Naive thymus-derived CD8-positive, alpha-beta T cell (primary cell): ENCODE measurements around the gene EGFLAM. TPM values are rescaled to one million over a fixed set of nuclear protein-coding genes. Genes with fewer than 3 reads are reported as not detected.

Experiments used
- ATAC-seq, 2 donors: fragments of 150-1000 bp; cut with Tn5 transposase in 1 of 2; sonication (Bioruptor Pico), chemical (Tn5 transposase) in 1 of 2; 1 replicate in 1 of 2; 2 replicates in 1 of 2; pipeline ENCODE4 v1.10.0; 2021; ENCODE audit warnings: mild to moderate bottlenecking in 2 of 2, moderate library complexity in 2 of 2
- POLR2A ChIA-PET: fragments of 350-600 bp; sonication (Branson Sonifier 250); formaldehyde crosslinking; loops from one replicate; lab custom pipeline; 2021; ENCODE audit warnings: antibody characterized with exemption; lab: Charles Lee
- DNase-seq, 10 donors: peaks; one replicate each; pipeline versions ENCODE4 v3.0.0 to v3.0.0-alpha.2; 2020 to 2022
- H3K27ac Mint-ChIP-seq, 10 donors: one replicate each; pipeline ENCODE4 v1.8.0; 2020 to 2022; ENCODE audit warnings: mild to moderate bottlenecking in 10 of 10, mixed read lengths in 10 of 10, moderate library complexity in 4 of 10, inconsistent platforms in 1 of 10
- H3K27me3 Mint-ChIP-seq, 5 donors: one replicate each; pipeline ENCODE4 v1.8.0; 2021 to 2022; ENCODE audit warnings: mixed read lengths in 5 of 5
- H3K36me3 Mint-ChIP-seq, 3 donors: one replicate each; pipeline ENCODE4 v1.8.0; 2020 to 2022; ENCODE audit warnings: mixed read lengths in 3 of 3, mild to moderate bottlenecking in 2 of 3, inconsistent platforms in 1 of 3
- H3K4me1 Mint-ChIP-seq, 4 donors: one replicate each; pipeline ENCODE4 v1.8.0; 2021 to 2022; ENCODE audit warnings: mixed read lengths in 4 of 4
- H3K4me3 Mint-ChIP-seq, 10 donors: one replicate each; pipeline ENCODE4 v1.8.0; 2020 to 2022; ENCODE audit warnings: mild to moderate bottlenecking in 10 of 10, mixed read lengths in 10 of 10, moderate library complexity in 6 of 10, inconsistent platforms in 1 of 10
- H3K9me3 Mint-ChIP-seq, 9 donors: one replicate each; pipeline ENCODE4 v1.8.0; 2020 to 2022; ENCODE audit warnings: mixed read lengths in 9 of 9, mild to moderate bottlenecking in 3 of 9, inconsistent platforms in 1 of 9, moderate library complexity in 1 of 9
- polyA plus RNA-seq, 3 donors: library from polyadenylated mRNA; unstranded; fragments of 300-500 nt; fragmentation: Illumina TruSeq; gene quantifications; one replicate each; pipeline ENCODE4 v1.2.3, GENCODE V29; 2021
- total RNA-seq, 8 experiments: library from RNA in 2 of 8; stranded (reverse) in 2 of 8; gene quantifications; one replicate each; pipeline ENCODE4 v1.2.3 and lab custom pipeline; 2021 to 2026

EGFLAM gene
- total and polyA plus RNA-seq, 5 experiments from 2014 or later: not detected

DNA sequence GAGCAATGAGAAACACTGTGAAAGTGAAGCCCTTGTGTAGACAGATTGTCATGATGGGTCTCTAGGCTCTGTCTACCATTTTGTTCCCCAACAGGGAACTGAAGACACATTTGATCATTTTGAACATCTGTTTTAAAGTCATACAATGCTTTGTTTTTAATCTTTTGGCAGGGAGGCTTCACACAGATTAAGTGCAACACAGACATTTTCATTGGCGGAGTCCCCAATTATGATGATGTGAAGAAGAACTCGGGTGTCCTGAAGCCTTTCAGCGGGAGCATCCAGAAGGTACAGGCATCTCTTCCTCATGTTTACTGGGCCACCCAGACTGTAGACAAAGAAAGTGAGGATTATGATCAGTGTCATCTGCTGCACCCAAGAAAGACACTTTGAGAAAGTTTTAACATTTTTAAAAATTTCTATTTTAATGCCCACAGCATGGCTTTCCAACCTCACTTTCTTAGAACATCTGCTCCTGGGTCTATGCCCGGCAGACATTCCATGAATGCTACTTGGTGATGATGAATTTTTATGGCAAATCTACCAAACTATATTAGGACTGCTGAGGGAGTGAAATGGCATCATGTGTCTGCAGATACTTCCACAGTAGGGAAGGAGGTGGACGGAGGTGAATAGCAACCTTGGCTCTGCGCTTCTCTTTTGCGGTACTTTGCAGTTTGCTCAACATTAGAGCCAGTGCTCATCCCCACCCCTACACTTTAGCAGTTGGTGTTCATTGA is 176.8 kb downstream of the EGFLAM start:
- Mint-ChIP-seq H3K27ac (no peak overlapping the region), H3K4me1 (peaks cover 0 to 2% (median 0%) of the 10 kb centered on the region in 4 donors), H3K9me3 (no peaks in the 10 kb centered on the region), H3K4me3 (no peak overlapping the region), H3K36me3 (no peaks in the 10 kb centered on the region), H3K27me3 (peaks cover 13 to 63% (median 45%) of the 10 kb centered on the region in 5 donors)
- POLR2A ChIA-PET: no interaction called here
- DNase-seq (no peak), ATAC-seq (no peak)

DNA sequence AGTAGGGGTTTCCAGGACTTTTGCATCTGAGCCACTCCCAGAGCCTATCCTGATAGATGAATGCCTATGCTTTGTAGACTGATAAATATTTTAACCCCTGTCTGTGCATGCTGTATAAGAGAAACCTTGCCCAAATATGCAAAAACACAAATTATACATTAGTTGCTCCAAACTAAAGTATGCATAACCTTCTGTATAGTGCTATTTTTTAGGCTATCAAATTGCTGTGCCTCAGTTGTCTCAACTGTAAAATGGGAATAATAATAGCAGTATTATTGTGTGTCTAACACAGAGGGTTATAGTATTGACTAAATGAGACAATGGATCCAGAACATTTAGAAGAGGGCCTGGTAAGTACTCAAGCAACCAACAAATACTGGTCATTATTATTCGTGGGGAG is 180.4 kb downstream of the EGFLAM start:
- ATAC-seq (no peak), DNase-seq (no peak)
- Mint-ChIP-seq H3K4me1 (peaks cover 0 to 2% (median 0%) of the 10 kb centered on the region in 4 donors), H3K36me3 (no peaks in the 10 kb centered on the region), H3K27me3 (peaks cover 20 to 71% (median 51%) of the 10 kb centered on the region in 5 donors), H3K9me3 (no peaks in the 10 kb centered on the region), H3K27ac (no peak overlapping the region), H3K4me3 (no peak overlapping the region)
- POLR2A ChIA-PET: no interaction called here

DNA sequence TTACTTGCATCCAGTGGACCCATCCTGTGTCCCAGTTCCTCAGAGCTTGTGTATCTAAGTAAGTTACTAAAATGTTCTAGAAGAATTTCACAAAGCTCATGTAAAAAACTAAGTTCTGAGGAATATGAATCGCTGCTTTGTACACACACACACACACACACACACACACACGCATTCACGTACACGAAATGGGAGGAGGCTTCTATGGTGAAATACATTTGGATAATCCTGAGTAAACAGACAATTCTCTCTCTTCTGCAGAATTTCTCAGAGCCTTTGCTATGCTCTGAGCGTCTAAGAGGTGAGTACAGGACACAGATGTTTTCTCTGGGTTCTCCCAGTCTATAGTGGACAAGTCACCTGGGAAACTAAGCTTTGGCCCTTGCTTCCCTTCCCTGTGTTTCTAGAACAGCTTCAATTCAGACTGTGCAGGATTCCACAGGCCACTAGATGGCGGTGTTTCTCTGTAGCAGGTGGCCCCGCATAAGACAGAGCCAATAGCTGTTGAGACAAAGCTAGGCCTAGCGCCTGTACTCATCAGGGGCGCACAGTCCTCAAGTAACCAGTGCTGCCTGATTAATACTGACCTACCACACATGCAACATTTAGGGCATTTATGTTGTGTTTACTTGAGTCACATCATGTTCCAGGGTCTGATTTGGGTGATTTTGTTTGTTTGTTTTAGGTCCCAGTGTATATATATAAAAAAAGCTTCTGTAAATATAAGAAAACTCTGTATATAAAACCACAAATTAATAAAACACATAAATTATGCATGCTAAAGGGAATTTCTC is 183.3 kb downstream of the EGFLAM start:
- peak; percentile 99 for ATAC-seq
- peak; percentile 59 to 85 (median 76) for DNase-seq
- Mint-ChIP-seq H3K27ac (no peak overlapping the region), H3K4me3 (no peak overlapping the region), H3K27me3 (peaks cover 19 to 79% (median 52%) of the 10 kb centered on the region in 5 donors), H3K36me3 (peaks cover 0 to 1% (median 0%) of the 10 kb centered on the region in 3 donors), H3K4me1 (peaks cover 0 to 2% (median 0%) of the 10 kb centered on the region in 4 donors), H3K9me3 (no peaks in the 10 kb centered on the region)
- POLR2A ChIA-PET: interaction anchor here (0.8 to 0.9 kb wide), 2 partner anchors 12 to 1106 kb away, joined by 3 to 4 read pairs; no protein-coding TSS in a partner anchor

DNA sequence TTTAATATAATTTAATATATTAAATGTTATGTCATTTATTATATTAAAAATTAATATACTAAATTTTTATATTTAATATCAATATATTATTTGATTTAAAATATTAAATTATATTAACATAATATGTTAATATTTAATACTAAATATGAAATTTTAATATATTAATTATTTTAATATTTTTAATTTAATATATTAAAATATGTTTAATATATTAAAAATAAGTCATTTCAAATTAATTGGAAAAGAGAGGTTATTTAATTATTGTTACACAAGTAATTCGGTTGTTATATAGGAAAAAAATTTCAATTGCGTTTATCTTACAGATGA is 183.9 kb downstream of the EGFLAM start:
- ATAC-seq: no peak
- no peak for DNase-seq
- Mint-ChIP-seq H3K27me3 (peaks cover 19 to 79% (median 53%) of the 10 kb centered on the region in 5 donors), H3K4me3 (no peak overlapping the region), H3K4me1 (no peaks in the 10 kb centered on the region), H3K9me3 (no peaks in the 10 kb centered on the region), H3K36me3 (peaks cover 0 to 6% (median 0%) of the 10 kb centered on the region in 3 donors), H3K27ac (no peak overlapping the region)
- POLR2A ChIA-PET: interaction anchor here (0.8 to 0.9 kb wide), 2 partner anchors 11 to 1105 kb away, joined by 3 to 4 read pairs; no protein-coding TSS in a partner anchor

DNA sequence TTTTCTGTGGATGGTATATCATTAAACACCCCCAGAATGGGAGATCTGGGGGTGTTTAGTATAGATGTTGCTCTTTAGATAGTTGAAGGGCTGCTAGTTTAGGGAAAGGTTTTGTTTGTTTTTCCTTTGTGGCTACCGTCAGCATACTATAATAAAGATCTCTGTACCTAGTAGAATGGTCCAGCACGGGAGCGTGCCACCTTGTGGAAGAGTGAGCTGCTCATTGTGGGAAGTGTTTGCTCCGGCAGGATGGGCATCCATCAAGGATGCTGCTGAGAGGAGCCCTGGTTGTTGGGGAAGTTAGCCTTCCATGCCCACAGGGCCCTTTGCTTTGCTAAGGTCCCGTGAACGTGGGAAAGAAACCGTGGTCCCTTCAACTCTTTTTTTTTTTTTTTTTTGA is 185.0 kb downstream of the EGFLAM start:
- no peak overlapping the region for H3K27ac Mint-ChIP-seq
- POLR2A ChIA-PET: interaction anchor here (0.7 kb wide), 1 partner anchor 25 kb away, joined by 8 read pairs; no protein-coding TSS in a partner anchor
- no peak for ATAC-seq
- H3K36me3 Mint-ChIP-seq: peaks cover 0 to 6% (median 0%) of the 10 kb centered on the region in 3 donors
- H3K4me3 Mint-ChIP-seq: no peak overlapping the region
- no peaks in the 10 kb centered on the region for H3K4me1 Mint-ChIP-seq
- no peaks in the 10 kb centered on the region for H3K9me3 Mint-ChIP-seq
- peaks cover 24 to 87% (median 56%) of the 10 kb centered on the region in 5 donors for H3K27me3 Mint-ChIP-seq
- DNase-seq: no peak

DNA sequence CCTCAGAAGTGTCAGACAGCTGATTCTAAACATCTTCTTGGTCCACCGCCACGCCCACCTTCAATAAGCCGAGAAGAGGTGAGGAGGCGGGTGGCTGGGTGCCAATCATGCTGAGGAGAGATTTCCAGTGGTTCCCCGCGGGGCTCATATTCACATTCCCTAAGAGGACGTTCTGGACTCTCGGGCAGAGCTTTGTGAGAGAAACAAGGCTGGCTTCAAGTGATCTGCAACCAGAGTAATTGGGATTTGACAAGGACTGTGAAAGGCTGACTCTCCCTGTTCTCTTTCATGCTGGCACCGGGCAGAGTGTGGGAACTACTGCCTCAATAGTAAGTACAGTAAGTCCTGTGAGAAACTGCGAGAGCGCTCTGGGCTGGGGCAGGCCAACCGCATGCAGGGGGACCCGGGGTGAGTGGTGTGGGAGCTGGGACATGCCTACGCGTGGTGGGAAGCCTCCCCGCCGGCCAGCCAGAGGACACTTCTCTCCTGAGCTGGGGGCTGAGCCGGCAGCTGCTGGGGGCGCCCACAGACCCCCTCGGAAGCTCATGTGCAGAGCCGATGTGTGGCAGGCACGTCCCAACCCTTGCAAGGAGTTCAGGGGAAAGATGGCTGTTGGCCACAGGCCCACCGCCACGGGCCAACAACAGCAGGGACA is 187.1 kb downstream of the EGFLAM start:
- Mint-ChIP-seq H3K9me3 (no peaks in the 10 kb centered on the region), H3K27me3 (peaks cover 34 to 87% (median 63%) of the 10 kb centered on the region in 5 donors), H3K4me3 (no peak overlapping the region), H3K27ac (no peak overlapping the region), H3K4me1 (peaks cover 0 to 2% (median under 1%) of the 10 kb centered on the region in 4 donors), H3K36me3 (peaks cover 0 to 6% (median 0%) of the 10 kb centered on the region in 3 donors)
- DNase-seq: no peak
- no peak for ATAC-seq
- POLR2A ChIA-PET: no interaction called here

DNA sequence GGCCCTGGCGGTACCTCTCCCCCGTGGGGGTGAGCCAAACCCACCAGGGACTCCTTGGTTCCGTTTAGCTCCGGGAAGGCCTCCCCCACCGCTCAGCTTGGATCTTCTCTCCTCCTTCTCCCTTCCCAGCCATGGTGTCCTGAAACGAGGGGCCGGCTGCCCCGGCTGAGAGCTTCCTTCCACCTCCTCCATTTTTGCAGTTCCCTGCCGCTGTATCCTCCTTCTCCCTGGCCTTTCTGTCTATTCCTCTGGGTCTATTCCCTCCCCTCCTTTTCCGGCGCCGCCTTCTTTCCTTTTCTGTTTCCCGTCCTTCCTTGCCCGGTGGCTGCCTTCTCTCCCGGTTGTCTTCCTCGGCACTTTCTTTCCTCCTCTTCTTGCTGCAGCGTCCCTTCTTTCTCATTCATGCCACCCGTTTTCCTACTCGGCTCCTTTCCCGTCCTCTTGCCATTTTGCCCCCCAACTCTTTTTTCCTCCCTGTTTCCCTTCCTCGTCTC is 187.7 kb downstream of the EGFLAM start:
- peaks cover 38 to 87% (median 66%) of the 10 kb centered on the region in 5 donors for H3K27me3 Mint-ChIP-seq
- ATAC-seq (no peak), DNase-seq (no peak)
- no peak overlapping the region for H3K27ac Mint-ChIP-seq
- H3K4me3 Mint-ChIP-seq: no peak overlapping the region
- peaks cover 0 to 6% (median 0%) of the 10 kb centered on the region in 3 donors for H3K36me3 Mint-ChIP-seq
- H3K4me1 Mint-ChIP-seq: peaks cover 0 to 8% (median 5%) of the 10 kb centered on the region in 4 donors
- no peaks in the 10 kb centered on the region for H3K9me3 Mint-ChIP-seq
- POLR2A ChIA-PET: no interaction called here

DNA sequence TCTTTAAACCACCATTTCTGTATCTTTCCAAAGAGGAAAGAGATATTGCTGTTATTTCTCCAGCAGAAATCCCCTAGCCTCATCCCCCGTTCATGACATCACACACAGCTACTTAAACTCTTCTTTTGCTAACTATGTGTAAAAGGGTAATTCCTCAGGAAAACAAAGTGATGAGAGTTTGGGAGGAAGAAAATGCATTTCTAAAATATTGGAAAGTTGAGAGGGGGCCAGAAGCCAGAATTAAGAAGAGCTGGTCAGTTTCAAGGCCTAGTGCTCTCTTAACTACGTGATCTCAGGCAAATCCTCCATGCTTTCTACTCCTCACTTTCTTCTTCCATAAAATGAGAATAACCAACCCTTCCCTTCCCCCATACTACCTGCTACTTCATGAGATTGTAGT is 188.7 kb downstream of the EGFLAM start:
- no peak for ATAC-seq
- no peak overlapping the region for H3K4me3 Mint-ChIP-seq
- peaks cover 0 to 8% (median 7%) of the 10 kb centered on the region in 4 donors for H3K4me1 Mint-ChIP-seq
- peaks cover 0 to 6% (median 0%) of the 10 kb centered on the region in 3 donors for H3K36me3 Mint-ChIP-seq
- no peak for DNase-seq
- peaks cover 35 to 87% (median 64%) of the 10 kb centered on the region in 5 donors for H3K27me3 Mint-ChIP-seq
- no peaks in the 10 kb centered on the region for H3K9me3 Mint-ChIP-seq
- H3K27ac Mint-ChIP-seq: no peak overlapping the region
- POLR2A ChIA-PET: no interaction called here

DNA sequence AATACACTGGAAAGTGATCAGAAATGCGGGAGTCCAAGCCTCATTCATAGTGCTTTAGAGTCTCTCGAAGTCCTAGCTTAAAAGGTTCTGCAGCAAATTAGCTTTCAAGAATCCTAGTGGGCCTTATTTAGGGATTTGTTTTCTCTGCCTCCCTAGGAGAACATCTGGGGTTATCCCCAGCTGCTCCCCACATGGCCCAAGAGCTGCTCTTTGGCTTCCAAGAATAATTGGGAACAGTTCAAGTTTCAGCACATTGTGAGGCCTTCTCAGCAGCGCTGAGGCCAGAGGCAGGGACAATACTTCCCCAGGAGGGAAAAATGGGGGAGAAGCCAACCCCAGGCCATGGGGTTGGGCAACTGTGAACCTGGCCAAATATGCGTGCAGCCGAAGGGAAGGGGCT is 189.4 kb downstream of the EGFLAM start:
- ATAC-seq (no peak), DNase-seq (no peak)
- no peak overlapping the region for H3K4me3 Mint-ChIP-seq
- H3K27ac Mint-ChIP-seq: no peak overlapping the region
- peaks cover 0 to 6% (median 0%) of the 10 kb centered on the region in 3 donors for H3K36me3 Mint-ChIP-seq
- peaks cover 6 to 16% (median 12%) of the 10 kb centered on the region in 4 donors for H3K4me1 Mint-ChIP-seq
- POLR2A ChIA-PET: interaction anchor here (0.7 kb wide), 1 partner anchor 61 kb away, joined by 9 read pairs; no protein-coding TSS in a partner anchor
- H3K9me3 Mint-ChIP-seq: no peaks in the 10 kb centered on the region
- H3K27me3 Mint-ChIP-seq: peaks cover 38 to 94% (median 68%) of the 10 kb centered on the region in 5 donors

DNA sequence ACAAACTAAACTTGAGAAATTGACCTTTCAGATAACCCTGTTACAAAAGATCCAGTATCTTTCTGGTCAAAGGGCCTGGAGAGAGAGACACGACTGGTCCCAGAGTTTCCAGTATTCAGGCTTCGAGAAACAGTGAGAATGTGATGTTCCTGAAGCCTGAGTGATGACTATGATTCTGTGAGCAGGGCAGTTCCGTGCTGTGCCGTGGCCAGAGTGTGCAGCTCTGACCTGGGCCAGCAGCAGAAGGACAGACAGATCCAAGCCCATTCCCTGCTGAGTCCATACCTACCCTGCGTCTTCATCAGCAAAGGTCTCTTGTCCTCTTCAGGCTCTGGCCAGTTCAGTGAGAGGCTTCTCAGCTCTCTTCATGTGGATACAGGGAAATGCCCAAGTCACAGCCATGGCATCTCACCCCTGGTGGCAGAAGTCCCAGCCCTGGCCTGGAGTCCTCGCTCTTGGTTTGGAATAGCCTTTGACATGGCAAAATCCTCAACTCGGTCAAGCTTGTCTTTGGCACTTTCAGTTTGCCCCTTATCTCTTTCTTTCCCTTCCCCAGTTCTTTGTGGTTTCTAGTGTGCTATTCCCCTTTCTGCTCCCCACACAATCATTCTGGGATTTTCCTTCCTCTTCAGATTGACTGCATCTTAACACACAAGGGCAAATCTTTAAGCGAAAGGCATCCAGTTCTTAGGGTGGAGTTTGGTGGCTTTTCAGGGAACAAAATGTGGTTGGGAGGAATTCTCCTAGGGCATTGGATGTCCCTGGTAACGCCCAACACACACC is 190.4 kb downstream of the EGFLAM start:
- Mint-ChIP-seq H3K27ac (no peak overlapping the region), H3K4me1 (peaks cover 15 to 25% (median 20%) of the 10 kb centered on the region in 4 donors), H3K27me3 (peaks cover 42 to 94% (median 68%) of the 10 kb centered on the region in 5 donors), H3K36me3 (peaks cover 0 to 6% (median 0%) of the 10 kb centered on the region in 3 donors), H3K4me3 (no peak overlapping the region), H3K9me3 (no peaks in the 10 kb centered on the region)
- no peak for DNase-seq
- POLR2A ChIA-PET: no interaction called here
- ATAC-seq: no peak

DNA sequence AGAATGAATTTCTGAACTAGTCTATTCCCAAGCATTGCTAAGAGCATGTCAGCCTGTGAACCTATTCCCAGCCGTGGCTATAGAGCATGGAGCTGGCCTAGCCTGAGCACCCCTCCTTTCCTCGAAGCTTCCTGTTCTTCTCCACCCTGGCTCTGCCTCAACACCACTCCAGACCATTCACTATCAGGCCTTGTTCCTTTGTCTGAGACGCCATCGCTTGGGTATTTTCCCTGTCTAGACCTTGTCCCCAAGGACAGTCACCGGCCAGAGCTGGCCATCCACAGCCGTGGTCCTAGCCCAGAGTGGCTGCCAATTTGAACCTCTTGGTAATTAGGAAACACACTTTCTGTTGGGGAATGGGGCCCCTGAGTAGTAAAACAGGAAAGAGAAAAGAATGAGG is 192.3 kb downstream of the EGFLAM start:
- POLR2A ChIA-PET: no interaction called here
- ATAC-seq (no peak), DNase-seq (no peak)
- Mint-ChIP-seq H3K9me3 (no peaks in the 10 kb centered on the region), H3K36me3 (peaks cover 0 to 6% (median 0%) of the 10 kb centered on the region in 3 donors), H3K27ac (peak overlapping the region in 1 of 10 donors; percentile 31), H3K4me1 (peaks cover 23 to 44% (median 34%) of the 10 kb centered on the region in 4 donors), H3K27me3 (peaks cover 46 to 89% (median 65%) of the 10 kb centered on the region in 5 donors), H3K4me3 (peak overlapping the region in 1 of 10 donors; percentile 29)
